ENCODE data around the gene OR10J5. TPM values are rescaled to one million over a fixed set of nuclear protein-coding genes. Genes with fewer than 3 reads are reported as not detected.
"Not testable (repeated sequence)": the region's sequence is repeated elsewhere in the genome, so short reads cannot be mapped to it uniquely, and the experiment has no call there.

The OR10J5 gene
- total RNA-seq, 1 donor from 2014 or later: not detected

DNA sequence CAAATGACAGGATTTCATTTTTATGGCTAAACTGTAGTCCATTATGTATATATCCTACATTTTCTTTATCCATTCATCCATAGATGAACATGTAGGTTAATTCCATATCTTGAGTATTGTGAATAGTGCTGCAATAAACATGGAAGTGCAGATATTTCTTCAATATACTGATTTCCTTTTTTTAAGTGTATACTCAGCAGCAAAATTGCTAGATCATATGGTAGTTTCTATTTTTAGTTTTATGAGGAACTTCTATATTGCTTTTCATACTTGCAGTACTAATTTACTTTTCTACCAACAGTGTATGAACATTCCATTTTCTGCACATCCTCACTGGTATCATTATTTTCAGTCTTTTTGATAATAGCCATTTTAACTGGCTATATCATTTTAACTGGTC is 30.1 kb downstream of the OR10J5 start:
- TF ChIP-seq, protein P1, sequence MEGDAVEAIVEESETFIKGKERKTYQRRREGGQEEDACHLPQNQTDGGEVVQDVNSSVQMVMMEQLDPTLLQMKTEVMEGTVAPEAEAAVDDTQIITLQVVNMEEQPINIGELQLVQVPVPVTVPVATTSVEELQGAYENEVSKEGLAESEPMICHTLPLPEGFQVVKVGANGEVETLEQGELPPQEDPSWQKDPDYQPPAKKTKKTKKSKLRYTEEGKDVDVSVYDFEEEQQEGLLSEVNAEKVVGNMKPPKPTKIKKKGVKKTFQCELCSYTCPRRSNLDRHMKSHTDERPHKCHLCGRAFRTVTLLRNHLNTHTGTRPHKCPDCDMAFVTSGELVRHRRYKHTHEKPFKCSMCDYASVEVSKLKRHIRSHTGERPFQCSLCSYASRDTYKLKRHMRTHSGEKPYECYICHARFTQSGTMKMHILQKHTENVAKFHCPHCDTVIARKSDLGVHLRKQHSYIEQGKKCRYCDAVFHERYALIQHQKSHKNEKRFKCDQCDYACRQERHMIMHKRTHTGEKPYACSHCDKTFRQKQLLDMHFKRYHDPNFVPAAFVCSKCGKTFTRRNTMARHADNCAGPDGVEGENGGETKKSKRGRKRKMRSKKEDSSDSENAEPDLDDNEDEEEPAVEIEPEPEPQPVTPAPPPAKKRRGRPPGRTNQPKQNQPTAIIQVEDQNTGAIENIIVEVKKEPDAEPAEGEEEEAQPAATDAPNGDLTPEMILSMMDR (IDR thresholded peaks at IDR 0.05): no peak
- intact Hi-C loops (cut with DNase I): no loop called here

DNA sequence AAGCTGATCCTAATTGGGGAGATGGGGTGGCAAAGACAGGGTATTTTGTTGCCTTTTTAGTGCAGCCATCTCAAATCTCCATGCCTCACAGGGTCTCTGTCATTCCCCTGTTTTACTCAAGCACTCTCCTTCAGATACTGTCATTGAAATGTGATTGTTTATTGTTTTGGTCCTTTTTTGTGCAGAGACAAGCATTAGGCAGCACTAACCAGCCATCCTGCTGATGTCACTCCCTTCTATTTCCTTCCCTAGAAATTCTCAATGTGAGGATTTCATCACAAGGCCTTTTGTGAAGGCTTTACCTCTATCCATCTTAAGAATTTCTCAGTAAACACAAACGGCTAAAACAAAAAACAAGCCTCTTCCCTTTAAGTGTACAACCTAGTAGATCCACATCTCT is 34.7 kb downstream of the OR10J5 start:
- H3K9me3 ChIP-seq: peaks cover 5% of the 10 kb centered on the region
- TF ChIP-seq, protein P1 (IDR thresholded peaks at IDR 0.05): no peak
- no peak overlapping the region for H3K27ac ChIP-seq
- no peaks in the 10 kb centered on the region for H3K4me1 ChIP-seq
- no peaks in the 10 kb centered on the region for H3K27me3 ChIP-seq (ENCODE audit: low read depth)
- no peak overlapping the region for H3K4me3 ChIP-seq
- H3K36me3 ChIP-seq: no peaks in the 10 kb centered on the region
- DNase-seq (no peak), ATAC-seq (no peak)
- intact Hi-C loops (cut with DNase I): no loop called here

More for the DNA sequence above, 30.1 kb downstream of the OR10J5 start:
- no peaks in the 10 kb centered on the region for H3K4me1 ChIP-seq
- H3K4me3 ChIP-seq: no peak overlapping the region
- ATAC-seq (no peak), DNase-seq (no peak)
- H3K27ac ChIP-seq: no peak overlapping the region
- H3K36me3 ChIP-seq: no peaks in the 10 kb centered on the region
- no peaks in the 10 kb centered on the region for H3K27me3 ChIP-seq (ENCODE audit: low read depth)
- H3K9me3 ChIP-seq: peaks cover 9% of the 10 kb centered on the region

DNA sequence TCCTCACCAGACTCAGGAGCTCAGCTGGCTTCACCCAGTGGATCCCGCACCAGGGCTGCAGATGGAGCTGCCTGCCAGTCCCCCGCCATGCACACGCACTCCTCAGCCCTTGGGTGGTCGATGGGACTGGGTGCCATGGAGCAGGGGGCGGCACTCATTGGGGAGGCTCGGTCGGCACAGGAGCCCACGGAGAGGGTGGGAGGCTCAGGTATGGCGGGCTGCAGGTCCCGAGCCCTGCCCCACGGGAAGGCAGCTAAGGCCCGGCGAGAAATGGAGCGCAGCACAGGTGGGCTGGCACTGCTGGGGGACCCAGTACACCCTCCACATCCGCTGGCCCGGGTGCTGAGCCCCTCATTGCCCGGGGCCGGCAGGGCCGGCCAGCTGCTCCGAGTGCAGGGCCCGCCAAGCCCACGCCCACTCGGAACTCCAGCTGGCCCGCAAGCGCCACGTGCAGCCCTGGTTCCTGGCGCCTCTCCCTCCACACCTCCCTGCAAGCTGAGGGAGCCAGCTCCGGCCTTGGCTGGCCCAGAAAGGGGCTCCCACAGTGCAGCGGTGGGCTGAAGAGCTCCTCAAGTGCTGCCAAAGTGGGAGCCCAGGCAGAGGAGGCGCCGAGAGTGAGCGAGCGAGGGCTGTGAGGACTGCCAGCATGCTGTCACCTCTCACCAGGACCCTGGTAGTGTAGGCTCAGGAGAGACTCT is 41.1 kb downstream of the OR10J5 start:
- H3K4me1 ChIP-seq; H3K27ac ChIP-seq; DNase-seq; H3K27me3 ChIP-seq (ENCODE audit: low read depth); H3K36me3 ChIP-seq; H3K9me3 ChIP-seq; ATAC-seq; H3K4me3 ChIP-seq; intact Hi-C loops (cut with DNase I): not testable (repeated sequence)

DNA sequence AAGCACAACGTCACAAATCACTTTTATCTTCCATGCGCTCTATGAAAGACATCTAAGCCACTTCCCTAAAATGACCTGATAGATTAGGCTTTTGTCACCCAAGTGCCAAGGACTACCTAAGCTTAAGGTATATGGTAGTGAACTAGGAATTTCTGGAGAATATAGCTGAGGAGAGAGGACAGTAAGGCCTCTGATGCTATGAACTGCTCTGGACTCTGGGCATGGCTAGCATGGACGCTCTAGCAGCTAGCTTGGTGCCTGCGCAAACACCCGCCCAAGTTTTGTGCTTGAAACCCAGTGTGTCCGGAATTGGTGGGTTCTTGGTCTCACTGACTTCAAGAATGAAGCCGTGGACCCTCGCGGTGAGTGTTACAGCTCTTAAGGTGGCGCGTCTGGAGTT is 42.5 kb downstream of the OR10J5 start:
- no peak for ATAC-seq
- TF ChIP-seq, protein P1 (IDR thresholded peaks at IDR 0.05): no peak
- H3K27ac ChIP-seq: no peak overlapping the region

DNA sequence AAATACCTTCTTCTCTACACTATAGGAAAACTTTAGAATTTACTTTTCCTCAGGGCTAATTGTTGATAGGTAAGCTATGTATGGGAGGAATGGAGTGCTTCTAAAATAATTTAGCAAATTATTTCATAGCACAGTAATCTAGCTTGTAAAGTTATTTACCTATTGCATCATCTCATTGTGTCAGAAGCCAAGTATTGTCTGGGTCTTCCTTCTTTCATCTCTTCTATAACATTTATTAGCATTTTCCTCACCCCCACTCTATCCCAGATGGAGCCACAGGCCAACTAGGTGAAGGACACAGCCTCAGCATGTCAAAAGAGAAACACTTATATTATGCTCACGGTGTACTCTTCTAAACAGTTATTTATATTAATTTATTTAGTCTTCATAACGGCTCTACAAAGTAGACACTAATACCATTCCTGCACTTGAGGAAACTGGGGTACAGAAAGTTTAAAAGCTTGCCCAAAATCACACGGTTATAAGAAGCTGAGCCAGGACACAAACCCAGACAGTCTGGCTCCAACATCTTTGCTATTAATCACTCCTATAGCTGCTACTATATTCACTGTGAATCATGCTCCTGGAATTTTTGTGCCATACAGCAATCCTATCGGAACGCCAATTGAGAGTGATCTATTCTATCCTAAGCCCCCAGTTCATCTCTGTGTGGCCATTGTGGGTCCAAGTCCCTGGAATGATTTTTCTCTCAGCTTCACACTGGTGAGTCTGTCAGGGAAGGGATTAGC is 43.1 kb downstream of the OR10J5 start:
- TF ChIP-seq, protein P1 (IDR thresholded peaks at IDR 0.05): no peak
- intact Hi-C loops (cut with DNase I): no loop called here
- Histone ChIP-seq H3K4me1 (no peaks in the 10 kb centered on the region), H3K27ac (no peak overlapping the region), H3K4me3 (no peak overlapping the region), H3K27me3 (ENCODE audit: low read depth) (no peaks in the 10 kb centered on the region), H3K36me3 (no peaks in the 10 kb centered on the region), H3K9me3 (no peaks in the 10 kb centered on the region)
- DNase-seq: no peak
- no peak for ATAC-seq

More for the DNA sequence above, 42.5 kb downstream of the OR10J5 start:
- Histone ChIP-seq H3K27me3 (ENCODE audit: low read depth) (no peaks in the 10 kb centered on the region), H3K4me1 (no peaks in the 10 kb centered on the region), H3K9me3 (no peaks in the 10 kb centered on the region), H3K36me3 (no peaks in the 10 kb centered on the region), H3K4me3 (no peak overlapping the region)
- intact Hi-C loops (cut with DNase I): no loop called here
- DNase-seq: no peak

Other genes starting within 250 kb of the OR10J5 start
- 8.8 TPM for gene FCER1A, start 233.7 kb downstream of the OR10J5 start, total RNA-seq
- not detected for gene OR10J4, start 103.8 kb downstream of the OR10J5 start, total RNA-seq
- gene OR10J1, start 96.3 kb downstream of the OR10J5 start, total RNA-seq: not detected
- not detected for gene APCS, start 51.8 kb upstream of the OR10J5 start, total RNA-seq
- not detected for gene CRP, start 178.6 kb upstream of the OR10J5 start, total RNA-seq
- gene DUSP23, start 245.0 kb upstream of the OR10J5 start, total RNA-seq: 55.5 TPM

Data from lower lobe of right lung (tissue), 2 donors.